Neural cell (in vitro differentiated cells): ENCODE results near the gene PDS5B.

Source experiments
- EP300 ChIP-seq: fragments of 450-650 bp; conservative IDR thresholded peaks from 2 replicates; pipeline ENCODE4 v1.6.1; 2014; ENCODE audit warnings: antibody characterized with exemption, mild to moderate bottlenecking, moderate library complexity; ENCODE audit not compliant: poor library complexity, severe bottlenecking
- EZH2 ChIP-seq: fragments of 200-600, 300-800 bp; shearing (Covaris generic), sonication (generic); IDR thresholded peaks from 2 replicates; pipeline ENCODE4 v1.6.1; 2014; ENCODE audit warnings: antibody characterized with exemption, low read length, borderline replicate concordance, mild to moderate bottlenecking; ENCODE audit not compliant: insufficient read depth, poor library complexity, severe bottlenecking
- MXI1 ChIP-seq: fragments of 450-650 bp; conservative IDR thresholded peaks from 2 replicates; pipeline ENCODE4 v1.6.1; 2014; ENCODE audit warnings: antibody characterized with exemption, mild to moderate bottlenecking; ENCODE audit not compliant: poor library complexity, severe bottlenecking
- POLR2AphosphoS5 ChIP-seq: IDR thresholded peaks from 2 replicates; pipeline ENCODE4 v1.6.1; 2012
- REST ChIP-seq: IDR thresholded peaks from 2 replicates; pipeline ENCODE4 v1.6.1; 2012; ENCODE audit warnings: borderline replicate concordance
- TF ChIP-seq, protein P1 (sequence below): fragments of 450-650 bp; IDR thresholded peaks from 2 replicates; pipeline ENCODE4 v1.5.1; 2014; ENCODE audit warnings: antibody characterized with exemption, mild to moderate bottlenecking, moderate library complexity; ENCODE audit not compliant: poor library complexity, severe bottlenecking

GRCh38 chr13:32624441-32624840, 38.2 kb downstream of the PDS5B start:
- TF ChIP-seq EZH2 (no peak), EP300 (no peak), POLR2AphosphoS5 (no peak), MXI1 (no peak), REST (no peak)
- TF ChIP-seq, protein P1, sequence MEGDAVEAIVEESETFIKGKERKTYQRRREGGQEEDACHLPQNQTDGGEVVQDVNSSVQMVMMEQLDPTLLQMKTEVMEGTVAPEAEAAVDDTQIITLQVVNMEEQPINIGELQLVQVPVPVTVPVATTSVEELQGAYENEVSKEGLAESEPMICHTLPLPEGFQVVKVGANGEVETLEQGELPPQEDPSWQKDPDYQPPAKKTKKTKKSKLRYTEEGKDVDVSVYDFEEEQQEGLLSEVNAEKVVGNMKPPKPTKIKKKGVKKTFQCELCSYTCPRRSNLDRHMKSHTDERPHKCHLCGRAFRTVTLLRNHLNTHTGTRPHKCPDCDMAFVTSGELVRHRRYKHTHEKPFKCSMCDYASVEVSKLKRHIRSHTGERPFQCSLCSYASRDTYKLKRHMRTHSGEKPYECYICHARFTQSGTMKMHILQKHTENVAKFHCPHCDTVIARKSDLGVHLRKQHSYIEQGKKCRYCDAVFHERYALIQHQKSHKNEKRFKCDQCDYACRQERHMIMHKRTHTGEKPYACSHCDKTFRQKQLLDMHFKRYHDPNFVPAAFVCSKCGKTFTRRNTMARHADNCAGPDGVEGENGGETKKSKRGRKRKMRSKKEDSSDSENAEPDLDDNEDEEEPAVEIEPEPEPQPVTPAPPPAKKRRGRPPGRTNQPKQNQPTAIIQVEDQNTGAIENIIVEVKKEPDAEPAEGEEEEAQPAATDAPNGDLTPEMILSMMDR: no peak
